Prostate gland (tissue), 2 donors: ENCODE data around the gene NFIC.

Experiments
- CTCF ChIP-seq, 4 experiments: fragments of 200-600 bp in 2 of 4; fragments of 450-650 bp in 2 of 4; sonication (generic) in 2 of 4; IDR thresholded peaks; 1 replicate in 3 of 4; 2 replicates in 1 of 4; pipeline ENCODE4 v1.5.1; 2016 to 2019; ENCODE audit warnings: antibody characterized with exemption in 4 of 4, mild to moderate bottlenecking in 2 of 4, moderate library complexity in 2 of 4
- POLR2A ChIP-seq: fragments of 450-650 bp; IDR thresholded peaks from one replicate; pipeline ENCODE4 v1.6.1; 2016; ENCODE audit warnings: antibody characterized with exemption, mild to moderate bottlenecking

GRCh38 chr19:3491396-3492119, 125.2 kb downstream of the NFIC start:
- no peak for TF ChIP-seq POLR2A
- no peak for TF ChIP-seq CTCF (IDR thresholded peaks at IDR 0.05)
